Measurements from ENCODE around the gene KBTBD3. TPM values are rescaled to one million over a fixed set of nuclear protein-coding genes. Genes with fewer than 3 reads are reported as not detected.

Gene KBTBD3
- 3.8 and 4.0 TPM in 2 replicates for total RNA-seq

GRCh38 chr11:106076919-106077608, at the start of gene KBTBD3:
Gene KBTBD3, minus strand, starts transcription at chr11:106077347. Its CDS starts 18,250 bp downstream, at chr11:106059097.
- Mint-ChIP-seq H3K27me3 (no peaks in the 10 kb centered on the region), H3K9me3 (no peaks in the 10 kb centered on the region), H3K4me1 (peaks cover 41% of the 10 kb centered on the region), H3K36me3 (ENCODE audit: low read depth) (peaks cover 20% of the 10 kb centered on the region), H3K4me3 (peak within 1 kb of the TSS; percentile 97), H3K27ac (peak within 1 kb of the TSS; percentile 98)
- intact Hi-C loops (cut with micrococcal nuclease): loop anchor here (1.0 to 10.0 kb wide), 5 partner anchors 14 to 1488 kb away; partner anchors contain the start of genes ALKBH8, CWF19L2 and MSANTD4
- peak; percentile 100 for DNase-seq

- no peak for DNase-seq
- H3K4me3 Mint-ChIP-seq: no peak overlapping the region
- H3K36me3 Mint-ChIP-seq (ENCODE audit: low read depth): no peaks in the 10 kb centered on the region
- no peaks in the 10 kb centered on the region for H3K9me3 Mint-ChIP-seq
- intact Hi-C loops (cut with micrococcal nuclease): no loop called here
- no peaks in the 10 kb centered on the region for H3K4me1 Mint-ChIP-seq
- no peak overlapping the region for H3K27ac Mint-ChIP-seq
- H3K27me3 Mint-ChIP-seq: peaks cover 3% of the 10 kb centered on the region
Measured at GRCh38 chr11:106121570-106122320, 44.6 kb upstream of the KBTBD3 start.

GRCh38 chr11:106105986-106106385, 28.8 kb upstream of the KBTBD3 start:
- Mint-ChIP-seq H3K27me3 (no peaks in the 10 kb centered on the region), H3K4me1 (no peaks in the 10 kb centered on the region), H3K27ac (no peak overlapping the region), H3K4me3 (no peak overlapping the region), H3K9me3 (no peaks in the 10 kb centered on the region), H3K36me3 (ENCODE audit: low read depth) (no peaks in the 10 kb centered on the region)
- DNase-seq: no peak
- intact Hi-C loops (cut with micrococcal nuclease): no loop called here

GRCh38 chr11:106101819-106102218, 24.7 kb upstream of the KBTBD3 start:
- intact Hi-C loops (cut with micrococcal nuclease): no loop called here
- no peak overlapping the region for H3K27ac Mint-ChIP-seq
- no peak overlapping the region for H3K4me3 Mint-ChIP-seq
- no peaks in the 10 kb centered on the region for H3K4me1 Mint-ChIP-seq
- no peaks in the 10 kb centered on the region for H3K9me3 Mint-ChIP-seq
- peaks cover 15% of the 10 kb centered on the region for H3K36me3 Mint-ChIP-seq (ENCODE audit: low read depth)
- no peaks in the 10 kb centered on the region for H3K27me3 Mint-ChIP-seq
- DNase-seq: no peak

- no peaks in the 10 kb centered on the region for H3K4me1 Mint-ChIP-seq
- no peaks in the 10 kb centered on the region for H3K27me3 Mint-ChIP-seq
- no peak overlapping the region for H3K4me3 Mint-ChIP-seq
- H3K9me3 Mint-ChIP-seq: no peaks in the 10 kb centered on the region
- H3K27ac Mint-ChIP-seq: no peak overlapping the region
- H3K36me3 Mint-ChIP-seq (ENCODE audit: low read depth): peaks cover 20% of the 10 kb centered on the region
- intact Hi-C loops (cut with micrococcal nuclease): no loop called here
- no peak for DNase-seq
Measured at GRCh38 chr11:106101370-106101769, 24.2 kb upstream of the KBTBD3 start.

GRCh38 chr11:106098893-106099553, 21.9 kb upstream of the KBTBD3 start:
- Mint-ChIP-seq H3K36me3 (ENCODE audit: low read depth) (peaks cover 32% of the 10 kb centered on the region), H3K4me3 (no peak overlapping the region), H3K4me1 (no peaks in the 10 kb centered on the region), H3K27ac (no peak overlapping the region), H3K9me3 (no peaks in the 10 kb centered on the region), H3K27me3 (no peaks in the 10 kb centered on the region)
- DNase-seq: no peak
- intact Hi-C loops (cut with micrococcal nuclease): loop anchor here (10.0 kb wide), 1 partner anchor 1476 kb away; no protein-coding TSS in a partner anchor

GRCh38 chr11:106092446-106092845, 15.3 kb upstream of the KBTBD3 start:
- intact Hi-C loops (cut with micrococcal nuclease): loop anchor here (10.0 kb wide), 1 partner anchor 1482 kb away; no protein-coding TSS in a partner anchor
- Mint-ChIP-seq H3K27me3 (no peaks in the 10 kb centered on the region), H3K36me3 (ENCODE audit: low read depth) (peaks cover 53% of the 10 kb centered on the region), H3K27ac (no peak overlapping the region), H3K9me3 (no peaks in the 10 kb centered on the region), H3K4me3 (no peak overlapping the region), H3K4me1 (peaks cover 31% of the 10 kb centered on the region)
- no peak for DNase-seq

- Mint-ChIP-seq H3K27ac (peak overlapping the region; percentile 18), H3K36me3 (ENCODE audit: low read depth) (peaks cover 47% of the 10 kb centered on the region), H3K4me1 (peaks cover 32% of the 10 kb centered on the region), H3K9me3 (no peaks in the 10 kb centered on the region), H3K27me3 (no peaks in the 10 kb centered on the region), H3K4me3 (peak overlapping the region; percentile 14)
- peak; percentile 64 for DNase-seq
- intact Hi-C loops (cut with micrococcal nuclease): loop anchor here (1.0 to 10.0 kb wide), 2 partner anchors 14 to 1483 kb away; partner anchors contain the start of genes AASDHPPT and KBTBD3
Measured at GRCh38 chr11:106091480-106092123, 14.5 kb upstream of the KBTBD3 start.

GRCh38 chr11:106088896-106089295, 11.7 kb upstream of the KBTBD3 start:
- H3K4me1 Mint-ChIP-seq: peaks cover 37% of the 10 kb centered on the region
- no peak for DNase-seq
- H3K36me3 Mint-ChIP-seq (ENCODE audit: low read depth): peaks cover 41% of the 10 kb centered on the region
- intact Hi-C loops (cut with micrococcal nuclease): no loop called here
- H3K4me3 Mint-ChIP-seq: no peak overlapping the region
- no peaks in the 10 kb centered on the region for H3K27me3 Mint-ChIP-seq
- H3K9me3 Mint-ChIP-seq: no peaks in the 10 kb centered on the region
- H3K27ac Mint-ChIP-seq: no peak overlapping the region

GRCh38 chr11:106087815-106088435, 10.8 kb upstream of the KBTBD3 start:
- no peak overlapping the region for H3K4me3 Mint-ChIP-seq
- no peak overlapping the region for H3K27ac Mint-ChIP-seq
- H3K36me3 Mint-ChIP-seq (ENCODE audit: low read depth): peaks cover 40% of the 10 kb centered on the region
- H3K4me1 Mint-ChIP-seq: peaks cover 37% of the 10 kb centered on the region
- peak; percentile 76 for DNase-seq
- H3K27me3 Mint-ChIP-seq: no peaks in the 10 kb centered on the region
- intact Hi-C loops (cut with micrococcal nuclease): loop anchor here (1.0 kb wide), 1 partner anchor 9 kb away; no protein-coding TSS in a partner anchor
- no peaks in the 10 kb centered on the region for H3K9me3 Mint-ChIP-seq

GRCh38 chr11:106086850-106087249, 9.7 kb upstream of the KBTBD3 start:
- peaks cover 35% of the 10 kb centered on the region for H3K36me3 Mint-ChIP-seq (ENCODE audit: low read depth)
- peaks cover 33% of the 10 kb centered on the region for H3K4me1 Mint-ChIP-seq
- H3K27ac Mint-ChIP-seq: no peak overlapping the region

GRCh38 chr11:106086135-106086534, 9.0 kb upstream of the KBTBD3 start:
- Mint-ChIP-seq H3K4me1 (peaks cover 30% of the 10 kb centered on the region), H3K9me3 (no peaks in the 10 kb centered on the region), H3K27ac (no peak overlapping the region), H3K27me3 (no peaks in the 10 kb centered on the region), H3K36me3 (ENCODE audit: low read depth) (peaks cover 35% of the 10 kb centered on the region), H3K4me3 (no peak overlapping the region)
- DNase-seq: no peak
- intact Hi-C loops (cut with micrococcal nuclease): no loop called here

More at GRCh38 chr11:106086850-106087249, 9.7 kb upstream of the KBTBD3 start:
- no peaks in the 10 kb centered on the region for H3K27me3 Mint-ChIP-seq
- intact Hi-C loops (cut with micrococcal nuclease): loop anchor here (1.0 kb wide), 1 partner anchor 8 kb away; no protein-coding TSS in a partner anchor
- no peak overlapping the region for H3K4me3 Mint-ChIP-seq
- no peaks in the 10 kb centered on the region for H3K9me3 Mint-ChIP-seq
- no peak for DNase-seq

GRCh38 chr11:106082096-106082495, 4.9 kb upstream of the KBTBD3 start:
- no peak overlapping the region for H3K4me3 Mint-ChIP-seq
- no peaks in the 10 kb centered on the region for H3K9me3 Mint-ChIP-seq
- DNase-seq: no peak
- no peaks in the 10 kb centered on the region for H3K27me3 Mint-ChIP-seq
- no peak overlapping the region for H3K27ac Mint-ChIP-seq
- H3K4me1 Mint-ChIP-seq: peaks cover 31% of the 10 kb centered on the region
- intact Hi-C loops (cut with micrococcal nuclease): no loop called here
- peaks cover 37% of the 10 kb centered on the region for H3K36me3 Mint-ChIP-seq (ENCODE audit: low read depth)
